ENCODE results near the gene ARRDC1.

GRCh38 chr9:137570566-137570965 is 34.9 kb upstream of the ARRDC1 start:
- no peak for TF ChIP-seq CTCF (conservative IDR thresholded peaks at IDR 0.05; ENCODE audit: low read depth, low read length)
- no peak for TF ChIP-seq EZH2 (IDR thresholded peaks at IDR 0.05; ENCODE audit: borderline replicate concordance, low read depth, low read length, poor library complexity, severe bottlenecking)
